Cerebellar nuclear complex (tissue), 1 donor: ENCODE data around the gene CYP3A7.
"Not testable (repeated sequence)": the region's sequence is repeated elsewhere in the genome, so short reads cannot be mapped to it uniquely, and the experiment has no call there.

Experiments
- DNase-seq, 2 experiments: peaks; one replicate each; lab custom pipeline; 2025; lab: John Stamatoyannopoulos, UW

The CYP3A7 gene

GRCh38 chr7:99699946-99700345 lies 35.0 kb downstream of the CYP3A7 start:
- DNase-seq = no peak

- DNase-seq = not testable (repeated sequence)
These were observed 35.9 kb downstream of the CYP3A7 start for GRCh38 chr7:99698867-99699730.

- no peak for DNase-seq
These were observed 40.1 kb downstream of the CYP3A7 start for GRCh38 chr7:99694912-99695304.

DNA sequence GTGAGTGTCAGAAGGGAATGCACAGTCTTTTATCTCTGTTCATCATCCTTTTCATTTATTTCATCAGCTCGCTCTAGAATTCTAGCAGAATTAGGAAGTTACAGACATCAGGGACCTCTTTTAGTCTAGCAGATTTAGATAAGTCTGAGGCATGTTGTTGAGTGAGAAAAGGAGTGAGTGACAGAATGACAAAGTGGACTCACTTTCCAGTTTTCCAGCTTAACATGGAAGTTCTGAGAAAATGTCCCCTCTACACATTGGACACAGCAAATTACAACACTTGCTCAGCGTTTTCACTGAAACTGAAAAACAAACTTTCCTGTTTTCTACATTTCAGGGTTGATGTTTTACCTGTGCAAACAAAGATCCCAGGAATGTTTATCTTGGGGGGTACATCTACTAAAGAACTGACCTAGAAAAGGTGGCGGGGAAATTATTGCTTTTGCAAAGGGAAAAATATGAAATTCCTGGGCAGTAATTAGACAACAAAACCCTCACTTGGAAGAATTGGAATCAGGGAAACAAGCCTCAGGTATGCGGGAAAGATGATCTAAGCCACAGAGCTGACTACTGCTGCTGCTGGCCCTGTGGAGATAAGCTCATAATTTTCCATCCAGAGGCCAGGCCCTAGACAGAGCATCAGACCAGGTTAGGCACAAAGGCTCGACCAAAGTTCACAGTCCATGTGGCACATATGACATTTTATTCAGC lies 40.6 kb downstream of the CYP3A7 start:
- DNase-seq = no peak

DNA sequence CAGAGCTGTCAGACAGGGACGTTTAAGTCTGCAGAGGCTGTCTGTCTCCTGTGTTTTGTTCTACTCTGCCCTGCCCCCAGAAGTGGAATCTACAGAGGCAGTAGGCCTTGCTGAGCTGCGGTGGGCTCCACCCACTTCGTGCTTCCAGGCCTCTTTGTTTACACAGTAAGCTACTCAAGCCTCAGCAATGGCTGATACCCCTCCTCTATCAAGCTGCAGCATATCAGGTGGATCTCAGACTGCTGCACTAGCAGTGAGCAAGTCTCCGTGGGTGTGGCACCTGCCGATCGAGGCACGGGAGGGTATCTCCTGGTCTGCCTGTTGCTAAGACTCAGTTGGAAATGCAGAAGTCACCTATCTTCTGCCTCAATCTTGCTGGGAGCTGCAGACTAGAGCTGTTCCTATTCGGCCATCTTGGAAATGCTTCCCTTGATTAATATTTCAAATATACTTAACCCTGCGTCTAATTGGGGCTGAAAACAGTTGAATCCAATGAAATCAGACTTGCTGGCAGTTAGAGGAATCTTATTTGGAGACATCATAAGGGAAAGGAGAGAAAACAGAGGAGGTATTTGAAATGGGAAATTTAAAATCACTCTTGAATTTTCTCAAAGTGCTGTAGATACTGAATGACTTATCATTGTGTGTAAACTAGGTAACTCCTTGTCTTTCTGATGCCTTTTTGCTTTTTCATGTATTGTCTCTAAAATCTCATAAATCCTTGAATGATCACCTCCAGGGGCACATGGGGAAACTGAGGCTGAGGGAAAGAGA lies 41.4 kb downstream of the CYP3A7 start:
- DNase-seq = no peak

DNA sequence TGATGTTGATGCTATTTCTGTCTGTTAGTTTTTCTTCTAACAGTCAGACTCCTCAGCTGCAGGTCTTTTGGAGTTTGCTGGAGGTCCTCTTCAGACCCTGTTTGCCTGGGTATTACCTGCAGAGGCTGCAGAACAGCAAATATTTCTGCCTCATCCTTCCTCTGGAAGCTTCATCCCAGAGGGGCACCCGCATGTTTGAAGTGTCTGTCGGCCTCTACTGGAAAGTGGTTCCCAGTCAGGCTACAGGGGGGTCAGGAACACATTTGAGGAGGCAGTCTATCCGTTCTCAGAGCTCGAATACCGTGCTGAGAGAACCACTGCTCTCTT lies 41.9 kb downstream of the CYP3A7 start:
- no peak for DNase-seq

GRCh38 chr7:99692563-99692962 lies 42.4 kb downstream of the CYP3A7 start:
- DNase-seq = not testable (repeated sequence)

- DNase-seq = not testable (repeated sequence)
These were observed 43.3 kb downstream of the CYP3A7 start for GRCh38 chr7:99691658-99692057.

GRCh38 chr7:99690918-99691317 lies 44.1 kb downstream of the CYP3A7 start:
- not testable (repeated sequence) for DNase-seq

- DNase-seq = not testable (repeated sequence)
These were observed 49.0 kb downstream of the CYP3A7 start for GRCh38 chr7:99685871-99686608.

DNA sequence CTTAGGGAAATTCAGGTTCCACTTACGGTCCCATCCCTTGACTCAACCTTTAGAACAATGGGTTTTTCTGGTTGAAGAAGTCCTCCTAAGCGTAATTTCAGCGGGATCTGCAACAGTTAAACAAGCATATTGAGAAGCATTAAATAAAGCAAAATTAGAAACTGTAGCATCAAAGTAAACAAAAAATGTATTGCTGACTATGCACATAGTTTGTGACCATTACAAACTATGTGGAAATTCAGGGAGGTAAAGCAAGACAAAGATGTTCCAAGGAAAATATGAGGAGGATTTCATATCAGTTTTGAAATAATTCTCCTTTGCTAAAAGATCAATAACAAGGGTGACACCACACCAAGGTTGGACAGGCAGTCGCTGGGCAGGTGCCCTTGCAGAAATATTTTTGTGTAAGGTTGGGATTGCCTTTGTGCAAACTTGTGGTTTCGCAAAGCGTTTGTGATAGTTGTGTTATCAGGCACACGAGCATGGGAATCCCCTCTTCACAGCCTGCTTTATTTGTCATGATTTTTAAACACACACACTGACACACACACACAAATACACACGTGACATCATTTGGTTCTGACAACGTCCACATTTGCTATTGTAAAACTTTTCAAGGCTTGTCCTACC lies 49.8 kb downstream of the CYP3A7 start:
- DNase-seq = no peak

- DNase-seq = no peak
These were observed 55.4 kb downstream of the CYP3A7 start, which contains the start of gene CYP3A5 for GRCh38 chr7:99679400-99680191. Gene CYP3A5 (minus strand): TSS chr7:99679996. CDS start chr7:99679896, 100 bp downstream.

DNA sequence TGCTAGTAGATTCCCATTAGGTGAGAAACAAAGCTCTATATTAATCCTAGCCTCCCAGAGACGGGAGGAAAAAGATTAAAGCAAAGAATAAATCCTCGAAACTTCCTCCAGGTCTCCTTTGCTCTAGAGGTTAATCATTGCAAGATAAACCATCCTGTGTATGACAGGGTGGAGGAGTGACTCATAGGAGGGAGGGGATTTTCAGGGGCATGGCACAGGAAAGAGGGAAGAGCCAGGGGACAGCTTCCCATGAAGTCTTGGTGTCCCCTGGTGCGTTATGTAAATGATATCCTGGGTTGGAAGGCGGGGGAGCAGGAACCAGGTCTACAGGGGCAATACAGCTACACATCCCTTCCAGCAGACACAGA lies 56.0 kb downstream of the CYP3A7 start:
- DNase-seq = no peak

DNA sequence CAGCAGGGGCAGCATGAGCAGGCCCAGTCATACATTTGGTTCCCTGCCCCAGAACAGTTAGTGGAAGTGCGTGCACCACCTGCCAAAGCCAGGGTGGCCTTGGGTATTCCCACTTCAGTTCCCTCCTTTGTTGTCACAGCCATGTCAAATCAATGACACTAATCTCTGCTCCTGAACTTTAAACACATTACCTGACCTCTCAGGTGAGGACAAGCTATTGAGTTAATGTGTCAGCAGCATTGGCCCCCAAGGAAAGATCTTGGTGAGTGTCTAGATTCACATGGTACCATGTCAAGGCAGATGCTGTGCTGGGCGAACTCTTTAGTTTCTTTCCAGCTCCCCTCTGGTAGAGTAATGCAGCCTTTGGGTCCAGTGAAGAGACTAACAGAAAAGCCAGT lies 57.3 kb downstream of the CYP3A7 start:
- DNase-seq = no peak

DNA sequence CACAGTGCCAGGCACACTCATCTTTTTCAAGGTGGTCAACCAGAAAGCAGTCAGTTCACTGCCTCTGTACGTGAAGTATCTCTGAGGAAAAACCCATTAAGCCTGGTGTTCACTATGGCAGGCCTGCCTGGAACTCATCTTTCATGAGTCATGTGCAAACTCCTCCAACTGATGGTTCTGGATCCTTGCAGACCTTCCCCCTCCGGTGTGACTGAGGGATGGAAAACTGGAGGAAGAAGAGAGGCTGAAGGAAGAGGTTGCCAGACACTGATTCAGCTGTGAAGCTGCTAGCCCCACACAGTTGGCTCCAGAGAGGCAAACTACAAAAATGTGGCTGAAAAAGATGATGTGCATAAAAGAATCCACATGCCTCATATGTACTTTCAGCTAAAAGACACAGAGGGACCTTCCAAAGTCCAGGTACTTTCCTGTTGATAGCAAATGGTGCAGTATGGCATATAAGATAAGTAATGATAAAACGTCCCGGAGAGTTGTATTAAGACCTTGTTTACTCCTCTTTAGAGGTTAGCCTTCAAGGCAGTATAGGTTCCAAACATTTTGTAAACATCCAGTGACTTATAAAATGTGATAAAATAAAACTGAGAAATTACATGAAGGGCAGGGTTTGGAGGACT lies 57.9 kb downstream of the CYP3A7 start:
- DNase-seq = no peak

- no peak for DNase-seq
These were observed 59.8 kb downstream of the CYP3A7 start for GRCh38 chr7:99674995-99675742.

DNA sequence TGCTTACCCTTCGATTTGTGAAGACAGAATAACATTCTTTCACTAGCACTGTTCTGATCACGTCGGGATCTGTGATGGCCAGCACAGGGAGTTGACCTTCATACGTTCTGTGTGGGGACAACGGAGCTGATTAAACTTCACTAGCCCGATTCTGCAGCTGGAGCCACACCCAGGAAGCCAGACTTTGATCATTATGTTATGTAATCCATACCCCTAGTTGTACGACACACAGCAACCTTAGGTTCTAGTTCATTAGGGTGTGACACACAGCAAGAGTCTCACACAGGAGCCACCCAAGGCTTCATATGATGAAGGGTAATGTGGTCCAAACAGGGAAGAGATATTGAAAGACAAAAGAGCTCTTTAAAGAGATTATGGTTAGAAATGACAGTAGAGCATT lies 62.4 kb downstream of the CYP3A7 start:
- DNase-seq = no peak

DNA sequence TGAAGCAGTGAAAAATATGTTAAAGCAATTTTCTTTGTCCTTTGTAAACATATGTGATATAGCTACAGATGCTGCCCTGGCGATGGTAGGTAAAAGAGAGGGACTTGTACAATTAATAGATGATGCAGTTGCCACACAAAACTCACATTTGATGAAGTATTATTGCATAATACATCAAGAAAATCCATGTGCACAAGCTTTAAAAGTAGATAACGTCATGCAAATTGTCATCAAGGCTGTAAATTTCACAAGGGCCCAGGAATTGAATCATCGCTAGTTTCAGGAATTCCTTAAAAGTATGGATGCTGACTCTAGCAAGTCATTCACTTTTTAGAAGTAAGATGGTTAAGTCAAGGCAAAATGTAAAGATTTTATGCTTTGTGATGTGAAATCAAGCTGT lies 65.2 kb downstream of the CYP3A7 start:
- no peak for DNase-seq

GRCh38 chr7:99668541-99668940 lies 66.5 kb downstream of the CYP3A7 start:
- no peak for DNase-seq
